HEK293T (cell line): ENCODE measurements around the gene CRYZL1.

Experiments used
- BHLHE40 ChIP-seq: fragments of 450-650 bp; IDR thresholded peaks from 2 replicates; pipeline ENCODE4 v1.6.1; 2016; ENCODE audit warnings: mild to moderate bottlenecking, moderate library complexity, borderline replicate concordance
- ELF4 ChIP-seq: fragments of 450-650 bp; IDR thresholded peaks from 2 replicates; pipeline ENCODE4 v1.6.1; 2017; ENCODE audit warnings: antibody characterized with exemption
- FOXA1 ChIP-seq: fragments of 450-650 bp; IDR thresholded peaks from 2 replicates; pipeline ENCODE4 v1.6.1; 2016; ENCODE audit warnings: mild to moderate bottlenecking
- FOXK2 ChIP-seq: fragments of 450-650 bp; IDR thresholded peaks from 2 replicates; pipeline ENCODE4 v1.6.1; 2016; ENCODE audit warnings: mild to moderate bottlenecking
- FOXM1 ChIP-seq: fragments of 450-650 bp; IDR thresholded peaks from 2 replicates; pipeline ENCODE4 v1.6.1; 2017; ENCODE audit warnings: mild to moderate bottlenecking, borderline replicate concordance
- HDGF ChIP-seq: fragments of 450-650 bp; IDR thresholded peaks from 2 replicates; pipeline ENCODE4 v1.6.1; 2017; ENCODE audit warnings: antibody characterized with exemption, borderline replicate concordance
- LEF1 ChIP-seq: fragments of 450-650 bp; IDR thresholded peaks from 2 replicates; pipeline ENCODE4 v1.6.1; 2017; ENCODE audit warnings: mild to moderate bottlenecking, borderline replicate concordance
- PKNOX1 ChIP-seq: fragments of 450-650 bp; IDR thresholded peaks from 2 replicates; pipeline ENCODE4 v1.6.1; 2016
- SP1 ChIP-seq: fragments of 450-650 bp; IDR thresholded peaks from 2 replicates; pipeline ENCODE4 v1.6.1; 2017
- SUZ12 ChIP-seq: fragments of 450-650 bp; IDR thresholded peaks from 2 replicates; pipeline ENCODE4 v1.6.1; 2016; ENCODE audit warnings: mild to moderate bottlenecking
- TARDBP ChIP-seq: fragments of 450-650 bp; IDR thresholded peaks from 2 replicates; pipeline ENCODE4 v1.6.1; 2016
- ZNF384 ChIP-seq: fragments of 450-650 bp; IDR thresholded peaks from 2 replicates; pipeline ENCODE4 v1.6.1; 2016

GRCh38 chr21:33551664-33552063 lies 89.9 kb downstream of the CRYZL1 start:
- TF ChIP-seq HDGF: no peak
- no peak for TF ChIP-seq ELF4
- no peak for TF ChIP-seq SP1
- TF ChIP-seq FOXM1: no peak
- no peak for TF ChIP-seq FOXK2
- no peak for TF ChIP-seq FOXA1
- TF ChIP-seq TARDBP: no peak
- TF ChIP-seq PKNOX1: no peak
- no peak for TF ChIP-seq SUZ12
- no peak for TF ChIP-seq BHLHE40
- no peak for TF ChIP-seq ZNF384
- no peak for TF ChIP-seq LEF1
